AG09319 (cell line): ENCODE measurements around the gene PPP1R12B.

Experiments
- DNase-seq: peaks from one replicate; pipeline ENCODE4 v3.0.0-alpha.2; 2010; ENCODE audit warnings: low read depth; ENCODE audit errors: extremely low read depth
- CTCF ChIP-seq: IDR thresholded peaks from 2 replicates; pipeline ENCODE4 v1.5.1; 2011; ENCODE audit warnings: low read depth, mild to moderate bottlenecking, inconsistent platforms, low read length, moderate library complexity

The PPP1R12B gene

GRCh38 chr1:202348509-202349205 lies at the start of gene PPP1R12B:
Gene PPP1R12B, plus strand, starts transcription at chr1:202348699. Its CDS starts 153 bp downstream, at chr1:202348852.
- DNase-seq = peak; percentile 98
- TF ChIP-seq CTCF = no peak

GRCh38 chr1:202302166-202302565 lies 46.3 kb upstream of the PPP1R12B start:
- DNase-seq = no peak

GRCh38 chr1:202304375-202304774 lies 44.1 kb upstream of the PPP1R12B start:
- no peak for DNase-seq
- TF ChIP-seq CTCF = no peak

More at GRCh38 chr1:202302166-202302565, 46.3 kb upstream of the PPP1R12B start:
- TF ChIP-seq CTCF = no peak

GRCh38 chr1:202305168-202305567 lies 43.3 kb upstream of the PPP1R12B start:
- no peak for TF ChIP-seq CTCF
- no peak for DNase-seq

- DNase-seq = no peak
- TF ChIP-seq CTCF = no peak
Observed at GRCh38 chr1:202306535-202307345, 41.8 kb upstream of the PPP1R12B start.

- no peak for TF ChIP-seq CTCF
- DNase-seq = no peak
Observed at GRCh38 chr1:202310071-202310725, 38.3 kb upstream of the PPP1R12B start.

GRCh38 chr1:202310746-202311145 lies 37.8 kb upstream of the PPP1R12B start:
- TF ChIP-seq CTCF = no peak
- no peak for DNase-seq
